Colonic mucosa (tissue), 4 donors: ENCODE measurements around the gene EIF5. TPM values are rescaled to one million over a fixed set of nuclear protein-coding genes. Genes with fewer than 3 reads are reported as not detected.

Experiments used
- DNase-seq: peaks from one replicate; pipeline ENCODE4 v3.0.0-alpha.2; 2020
- H3K27ac ChIP-seq: fragments of 200-600 bp; one replicate; pipeline ENCODE4 v1.8.0; 2021
- H3K27me3 ChIP-seq: fragments of 200-600 bp; one replicate; pipeline ENCODE4 v1.8.0; 2021
- H3K36me3 ChIP-seq: fragments of 200-600 bp; one replicate; pipeline ENCODE4 v1.8.0; 2021
- H3K4me1 ChIP-seq: fragments of 200-600 bp; one replicate; pipeline ENCODE4 v1.8.0; 2021; ENCODE audit warnings: mild to moderate bottlenecking
- H3K4me3 ChIP-seq: fragments of 200-600 bp; one replicate; pipeline ENCODE4 v1.8.0; 2021
- H3K9ac ChIP-seq, 2 donors: one replicate each; pipeline ENCODE4 v1.7.0; 2013; ENCODE audit warnings: control low read depth in 2 of 2, low read depth in 2 of 2, low read length in 2 of 2
- H3K9me3 ChIP-seq: fragments of 200-600 bp; one replicate; pipeline ENCODE4 v1.8.0; 2021
- intact Hi-C: fragments of 100-400 bp; cut with DNase I; formaldehyde crosslinking; loops from one replicate; pipeline ENCODE4 v1.14.1; 2022
- total RNA-seq, 2 donors: library from RNA; stranded (reverse); fragmentation: NEBNext Ultra II Directional in 1 of 2; extraction: Animal tissue kit (Norgen Biotek cat#: 25700) in 1 of 2; gene quantifications; one replicate each; pipeline ENCODE4 v1.2.1, GENCODE V29; 2021
- TF ChIP-seq, protein P1 (sequence below): fragments of 200-600 bp; IDR thresholded peaks from one replicate; pipeline ENCODE4 v1.8.0; 2022; ENCODE audit warnings: antibody characterized with exemption, mild to moderate bottlenecking
- donor health status: healthy.
- donor health status: DM: no; HTN: no; CAD: no.
- donor health status: DM: no; HTN: no; CAD: no.

Gene EIF5
- total RNA-seq, 2 donors from 2014 or later = 169 to 265 TPM

DNA sequence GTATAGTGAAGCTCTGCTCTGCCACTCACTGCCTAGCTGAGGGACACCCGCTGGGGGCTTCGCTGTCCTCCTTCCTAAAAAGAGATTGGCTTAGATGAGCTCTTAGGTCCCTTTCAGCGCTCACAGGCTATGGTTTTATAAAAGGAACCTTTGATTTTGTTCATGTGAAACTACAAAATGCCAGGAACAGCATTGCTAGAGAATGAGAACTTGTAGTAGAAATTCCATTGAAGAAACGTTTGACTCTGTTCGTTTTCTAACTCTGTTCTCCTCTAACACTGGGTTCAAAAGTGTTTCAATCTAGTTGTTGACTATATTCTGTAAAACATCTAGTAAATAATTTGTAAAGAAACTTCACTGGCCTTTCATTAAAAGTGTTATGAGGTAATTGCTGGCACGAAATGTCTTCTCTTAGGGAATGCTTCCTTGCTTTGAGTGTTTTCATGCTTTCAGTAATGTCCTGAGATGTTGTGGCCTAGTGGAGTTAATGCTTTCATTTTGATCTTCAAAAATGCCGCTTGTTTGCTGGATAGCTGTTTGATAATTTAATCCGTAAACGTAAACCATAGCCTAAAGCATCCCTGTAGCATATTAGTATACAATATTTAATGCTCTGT, 52.8 kb downstream of the EIF5 start:
- H3K9me3 ChIP-seq = no peaks in the 10 kb centered on the region
- no peaks in the 10 kb centered on the region for H3K27me3 ChIP-seq
- DNase-seq = no peak
- TF ChIP-seq, protein P1, sequence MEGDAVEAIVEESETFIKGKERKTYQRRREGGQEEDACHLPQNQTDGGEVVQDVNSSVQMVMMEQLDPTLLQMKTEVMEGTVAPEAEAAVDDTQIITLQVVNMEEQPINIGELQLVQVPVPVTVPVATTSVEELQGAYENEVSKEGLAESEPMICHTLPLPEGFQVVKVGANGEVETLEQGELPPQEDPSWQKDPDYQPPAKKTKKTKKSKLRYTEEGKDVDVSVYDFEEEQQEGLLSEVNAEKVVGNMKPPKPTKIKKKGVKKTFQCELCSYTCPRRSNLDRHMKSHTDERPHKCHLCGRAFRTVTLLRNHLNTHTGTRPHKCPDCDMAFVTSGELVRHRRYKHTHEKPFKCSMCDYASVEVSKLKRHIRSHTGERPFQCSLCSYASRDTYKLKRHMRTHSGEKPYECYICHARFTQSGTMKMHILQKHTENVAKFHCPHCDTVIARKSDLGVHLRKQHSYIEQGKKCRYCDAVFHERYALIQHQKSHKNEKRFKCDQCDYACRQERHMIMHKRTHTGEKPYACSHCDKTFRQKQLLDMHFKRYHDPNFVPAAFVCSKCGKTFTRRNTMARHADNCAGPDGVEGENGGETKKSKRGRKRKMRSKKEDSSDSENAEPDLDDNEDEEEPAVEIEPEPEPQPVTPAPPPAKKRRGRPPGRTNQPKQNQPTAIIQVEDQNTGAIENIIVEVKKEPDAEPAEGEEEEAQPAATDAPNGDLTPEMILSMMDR = no peak
- intact Hi-C loops = loop anchor here (10.0 kb wide), 1 partner anchor 52 kb away; the partner anchor contains the start of gene EIF5
- peak overlapping the region; percentile 87 for H3K4me3 ChIP-seq
- no peak overlapping the region for H3K27ac ChIP-seq
- no peaks in the 10 kb centered on the region for H3K36me3 ChIP-seq
- peaks cover 3% of the 10 kb centered on the region for H3K4me1 ChIP-seq
- peak overlapping the region; percentile 90 to 97 for H3K9ac ChIP-seq

DNA sequence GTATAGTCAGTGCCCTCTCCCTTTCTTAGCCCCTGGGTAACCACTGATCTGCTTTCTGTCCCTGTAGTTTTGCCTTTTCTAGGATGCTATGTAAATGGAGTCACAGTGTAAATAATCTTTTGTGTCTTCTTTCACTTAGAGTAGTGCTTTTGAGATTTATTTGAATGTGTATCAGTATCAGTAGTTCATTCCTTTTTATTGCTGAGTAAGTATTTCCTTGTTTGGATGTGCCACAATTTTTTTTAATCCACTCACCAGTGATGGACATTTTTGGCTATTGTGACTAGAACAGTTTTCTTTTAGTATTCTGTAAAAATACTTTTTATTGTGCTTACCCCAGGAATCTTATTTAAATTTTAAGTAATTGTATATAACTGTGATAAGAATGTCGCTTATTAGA, 54.6 kb downstream of the EIF5 start:
- Histone ChIP-seq H3K4me3 (no peak overlapping the region), H3K27me3 (no peaks in the 10 kb centered on the region), H3K4me1 (peaks cover 6% of the 10 kb centered on the region), H3K27ac (no peak overlapping the region), H3K9me3 (no peaks in the 10 kb centered on the region), H3K36me3 (no peaks in the 10 kb centered on the region), H3K9ac (no peak overlapping the region)
- DNase-seq = no peak
- TF ChIP-seq, protein P1 = no peak
- intact Hi-C loops = loop anchor here (10.0 kb wide), 1 partner anchor 54 kb away; the partner anchor contains the start of gene EIF5

DNA sequence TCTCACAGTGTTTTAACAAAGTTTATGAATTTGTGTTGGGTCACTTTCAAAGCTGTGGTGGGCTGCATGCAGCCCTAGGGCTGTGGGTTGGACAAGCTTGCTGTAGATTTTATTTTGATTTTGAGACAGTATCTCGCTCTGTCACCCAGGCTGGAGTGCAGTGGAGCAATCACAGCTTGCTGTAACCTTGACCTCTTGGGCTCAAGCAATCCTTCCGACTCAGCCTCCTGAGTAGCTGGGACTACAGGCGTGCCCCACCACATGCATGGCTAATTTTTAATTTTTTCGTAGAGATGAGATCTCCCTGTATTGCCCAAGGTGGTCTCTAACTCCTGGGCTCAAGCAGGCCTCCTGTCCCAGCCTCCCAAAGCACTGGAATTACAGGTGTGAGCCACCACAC, 56.6 kb downstream of the EIF5 start:
- H3K9me3 ChIP-seq = no peaks in the 10 kb centered on the region
- no peak overlapping the region for H3K9ac ChIP-seq
- H3K27me3 ChIP-seq = no peaks in the 10 kb centered on the region
- H3K36me3 ChIP-seq = no peaks in the 10 kb centered on the region
- H3K4me3 ChIP-seq = no peak overlapping the region
- peaks cover 13% of the 10 kb centered on the region for H3K4me1 ChIP-seq
- no peak overlapping the region for H3K27ac ChIP-seq
- intact Hi-C loops = no loop called here
- TF ChIP-seq, protein P1 = no peak
- no peak for DNase-seq

DNA sequence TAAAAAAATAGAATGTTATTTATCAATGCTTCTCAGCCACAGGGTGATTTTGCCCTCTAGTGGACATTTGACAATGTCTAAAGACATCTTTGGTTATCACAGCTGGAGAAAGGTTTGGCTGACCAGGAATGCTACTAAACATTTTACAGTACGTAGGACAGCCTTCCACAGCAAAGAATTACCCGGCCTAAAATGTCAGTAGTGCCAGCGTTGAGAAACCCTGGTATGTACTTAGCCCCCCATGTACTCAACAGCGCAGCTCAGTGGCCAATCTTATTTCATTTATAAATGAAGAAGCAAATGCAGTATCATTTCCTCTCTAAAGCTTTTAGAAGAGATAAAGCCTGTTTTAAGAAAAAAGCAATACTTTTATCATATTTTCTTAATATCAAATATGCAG, 57.0 kb downstream of the EIF5 start:
- H3K27me3 ChIP-seq = no peaks in the 10 kb centered on the region
- intact Hi-C loops = no loop called here
- no peak for DNase-seq
- H3K4me3 ChIP-seq = no peak overlapping the region
- H3K27ac ChIP-seq = no peak overlapping the region
- no peaks in the 10 kb centered on the region for H3K36me3 ChIP-seq
- no peaks in the 10 kb centered on the region for H3K9me3 ChIP-seq
- peaks cover 13% of the 10 kb centered on the region for H3K4me1 ChIP-seq
- TF ChIP-seq, protein P1 = peak; percentile 39
- no peak overlapping the region for H3K9ac ChIP-seq

DNA sequence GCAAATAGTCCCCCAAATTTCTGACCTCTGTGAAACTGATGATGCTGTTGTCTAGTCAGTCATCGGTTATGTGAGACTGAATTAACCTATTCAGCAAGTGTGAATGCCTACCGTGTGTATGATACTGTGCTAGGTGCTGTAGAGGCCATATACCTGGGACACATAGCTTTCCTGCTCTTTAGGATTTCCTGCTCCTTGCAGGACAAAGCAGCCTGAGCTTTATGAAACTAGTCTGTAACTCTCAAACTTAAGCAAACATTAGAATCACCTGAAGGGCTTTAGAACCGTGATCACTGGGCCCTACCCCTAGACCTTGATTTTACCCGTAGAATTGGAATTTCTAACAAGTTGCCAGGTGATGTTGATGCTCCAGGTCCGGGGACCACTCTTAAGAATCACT, 58.1 kb downstream of the EIF5 start:
- no peak overlapping the region for H3K27ac ChIP-seq

More for the DNA sequence above, 58.1 kb downstream of the EIF5 start:
- no peaks in the 10 kb centered on the region for H3K27me3 ChIP-seq
- intact Hi-C loops = no loop called here
- H3K4me3 ChIP-seq = no peak overlapping the region
- DNase-seq = no peak
- H3K9ac ChIP-seq = peak overlapping the region in 1 of 2 donors; percentile 7
- H3K36me3 ChIP-seq = no peaks in the 10 kb centered on the region
- no peaks in the 10 kb centered on the region for H3K9me3 ChIP-seq
- H3K4me1 ChIP-seq = peaks cover 13% of the 10 kb centered on the region
- TF ChIP-seq, protein P1 = no peak
